ENCODE data around the gene SEPSECS.

DNA sequence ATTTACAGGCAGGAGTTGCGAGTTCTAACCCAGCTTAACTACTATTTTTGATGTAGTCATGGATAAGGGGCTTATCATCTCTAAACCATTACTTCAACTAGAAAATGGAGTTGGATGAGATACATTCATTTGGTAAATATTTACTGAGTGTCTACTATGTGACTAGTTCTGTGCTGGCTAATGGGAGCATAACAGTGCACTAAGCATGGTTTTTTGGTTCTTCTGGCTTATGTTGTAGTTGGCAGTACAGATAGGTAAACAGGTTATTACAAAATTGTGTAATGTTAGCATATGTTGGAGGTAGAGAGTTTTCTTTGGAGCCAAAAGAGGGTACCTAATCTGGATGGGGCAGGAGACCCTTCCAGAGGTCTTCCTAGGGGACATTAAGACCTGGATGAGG is 47.7 kb upstream of the SEPSECS start:
- no peak for TF ChIP-seq POLR2A (IDR thresholded peaks at IDR 0.05)
- TF ChIP-seq, protein P1, sequence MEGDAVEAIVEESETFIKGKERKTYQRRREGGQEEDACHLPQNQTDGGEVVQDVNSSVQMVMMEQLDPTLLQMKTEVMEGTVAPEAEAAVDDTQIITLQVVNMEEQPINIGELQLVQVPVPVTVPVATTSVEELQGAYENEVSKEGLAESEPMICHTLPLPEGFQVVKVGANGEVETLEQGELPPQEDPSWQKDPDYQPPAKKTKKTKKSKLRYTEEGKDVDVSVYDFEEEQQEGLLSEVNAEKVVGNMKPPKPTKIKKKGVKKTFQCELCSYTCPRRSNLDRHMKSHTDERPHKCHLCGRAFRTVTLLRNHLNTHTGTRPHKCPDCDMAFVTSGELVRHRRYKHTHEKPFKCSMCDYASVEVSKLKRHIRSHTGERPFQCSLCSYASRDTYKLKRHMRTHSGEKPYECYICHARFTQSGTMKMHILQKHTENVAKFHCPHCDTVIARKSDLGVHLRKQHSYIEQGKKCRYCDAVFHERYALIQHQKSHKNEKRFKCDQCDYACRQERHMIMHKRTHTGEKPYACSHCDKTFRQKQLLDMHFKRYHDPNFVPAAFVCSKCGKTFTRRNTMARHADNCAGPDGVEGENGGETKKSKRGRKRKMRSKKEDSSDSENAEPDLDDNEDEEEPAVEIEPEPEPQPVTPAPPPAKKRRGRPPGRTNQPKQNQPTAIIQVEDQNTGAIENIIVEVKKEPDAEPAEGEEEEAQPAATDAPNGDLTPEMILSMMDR (IDR thresholded peaks at IDR 0.05): no peak

Measured in Peyer's patch (tissue), 4 donors.